ENCODE results near the gene PFAS.
"Not testable (repeated sequence)": the region's sequence is repeated elsewhere in the genome, so short reads cannot be mapped to it uniquely, and the experiment has no call there.

PFAS gene, protein sequence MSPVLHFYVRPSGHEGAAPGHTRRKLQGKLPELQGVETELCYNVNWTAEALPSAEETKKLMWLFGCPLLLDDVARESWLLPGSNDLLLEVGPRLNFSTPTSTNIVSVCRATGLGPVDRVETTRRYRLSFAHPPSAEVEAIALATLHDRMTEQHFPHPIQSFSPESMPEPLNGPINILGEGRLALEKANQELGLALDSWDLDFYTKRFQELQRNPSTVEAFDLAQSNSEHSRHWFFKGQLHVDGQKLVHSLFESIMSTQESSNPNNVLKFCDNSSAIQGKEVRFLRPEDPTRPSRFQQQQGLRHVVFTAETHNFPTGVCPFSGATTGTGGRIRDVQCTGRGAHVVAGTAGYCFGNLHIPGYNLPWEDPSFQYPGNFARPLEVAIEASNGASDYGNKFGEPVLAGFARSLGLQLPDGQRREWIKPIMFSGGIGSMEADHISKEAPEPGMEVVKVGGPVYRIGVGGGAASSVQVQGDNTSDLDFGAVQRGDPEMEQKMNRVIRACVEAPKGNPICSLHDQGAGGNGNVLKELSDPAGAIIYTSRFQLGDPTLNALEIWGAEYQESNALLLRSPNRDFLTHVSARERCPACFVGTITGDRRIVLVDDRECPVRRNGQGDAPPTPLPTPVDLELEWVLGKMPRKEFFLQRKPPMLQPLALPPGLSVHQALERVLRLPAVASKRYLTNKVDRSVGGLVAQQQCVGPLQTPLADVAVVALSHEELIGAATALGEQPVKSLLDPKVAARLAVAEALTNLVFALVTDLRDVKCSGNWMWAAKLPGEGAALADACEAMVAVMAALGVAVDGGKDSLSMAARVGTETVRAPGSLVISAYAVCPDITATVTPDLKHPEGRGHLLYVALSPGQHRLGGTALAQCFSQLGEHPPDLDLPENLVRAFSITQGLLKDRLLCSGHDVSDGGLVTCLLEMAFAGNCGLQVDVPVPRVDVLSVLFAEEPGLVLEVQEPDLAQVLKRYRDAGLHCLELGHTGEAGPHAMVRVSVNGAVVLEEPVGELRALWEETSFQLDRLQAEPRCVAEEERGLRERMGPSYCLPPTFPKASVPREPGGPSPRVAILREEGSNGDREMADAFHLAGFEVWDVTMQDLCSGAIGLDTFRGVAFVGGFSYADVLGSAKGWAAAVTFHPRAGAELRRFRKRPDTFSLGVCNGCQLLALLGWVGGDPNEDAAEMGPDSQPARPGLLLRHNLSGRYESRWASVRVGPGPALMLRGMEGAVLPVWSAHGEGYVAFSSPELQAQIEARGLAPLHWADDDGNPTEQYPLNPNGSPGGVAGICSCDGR (N-terminal part only)

DNA sequence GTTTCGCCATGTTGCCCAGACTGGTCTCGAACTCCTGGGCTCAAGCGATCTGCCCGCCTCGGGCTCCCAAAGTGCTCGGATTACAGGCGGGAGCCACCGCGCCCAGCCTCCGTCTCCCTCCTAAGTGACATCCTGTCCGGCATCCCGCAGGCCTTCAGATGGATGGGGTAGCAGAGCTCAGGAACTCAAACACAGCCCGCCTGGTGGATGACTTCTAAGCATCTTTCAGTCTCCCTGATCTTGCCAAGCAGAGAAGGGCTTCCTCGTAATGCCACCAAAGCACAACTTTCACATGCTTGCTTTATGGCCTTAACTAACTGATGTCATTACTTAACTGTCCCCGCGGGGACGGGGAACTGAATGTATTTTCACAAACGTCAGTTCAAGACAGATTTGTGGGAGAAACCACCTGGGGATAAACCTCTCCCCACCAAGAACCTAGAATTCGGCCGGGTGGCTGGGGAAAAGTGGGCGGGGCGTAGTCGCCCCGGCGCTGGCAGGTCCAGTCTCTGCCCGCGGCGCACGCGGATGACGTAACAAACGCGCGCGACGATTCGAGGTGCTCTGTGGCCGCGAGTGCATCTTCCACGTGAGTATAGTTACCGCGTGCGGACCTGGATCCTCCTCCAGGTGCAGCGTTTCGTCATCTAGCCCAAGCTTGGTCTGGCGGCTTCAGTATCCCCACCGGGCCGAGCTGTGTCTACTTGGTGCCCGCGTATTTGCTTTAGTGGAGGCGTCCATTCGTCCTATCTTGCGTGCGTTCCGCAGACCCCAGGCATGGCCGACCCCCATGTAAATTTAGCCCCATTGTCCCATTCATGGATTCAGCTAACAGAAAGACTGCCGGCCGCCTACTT is at the start of gene PFAS:
PFAS (plus strand) TSS at position 539 of the 857 bp plus-strand sequence. CDS start 4,649 bp downstream, outside the sequence.
- in situ Hi-C loops (cut with MboI; ENCODE audit: low sequenced_read_pairs), result no loop called here

DNA sequence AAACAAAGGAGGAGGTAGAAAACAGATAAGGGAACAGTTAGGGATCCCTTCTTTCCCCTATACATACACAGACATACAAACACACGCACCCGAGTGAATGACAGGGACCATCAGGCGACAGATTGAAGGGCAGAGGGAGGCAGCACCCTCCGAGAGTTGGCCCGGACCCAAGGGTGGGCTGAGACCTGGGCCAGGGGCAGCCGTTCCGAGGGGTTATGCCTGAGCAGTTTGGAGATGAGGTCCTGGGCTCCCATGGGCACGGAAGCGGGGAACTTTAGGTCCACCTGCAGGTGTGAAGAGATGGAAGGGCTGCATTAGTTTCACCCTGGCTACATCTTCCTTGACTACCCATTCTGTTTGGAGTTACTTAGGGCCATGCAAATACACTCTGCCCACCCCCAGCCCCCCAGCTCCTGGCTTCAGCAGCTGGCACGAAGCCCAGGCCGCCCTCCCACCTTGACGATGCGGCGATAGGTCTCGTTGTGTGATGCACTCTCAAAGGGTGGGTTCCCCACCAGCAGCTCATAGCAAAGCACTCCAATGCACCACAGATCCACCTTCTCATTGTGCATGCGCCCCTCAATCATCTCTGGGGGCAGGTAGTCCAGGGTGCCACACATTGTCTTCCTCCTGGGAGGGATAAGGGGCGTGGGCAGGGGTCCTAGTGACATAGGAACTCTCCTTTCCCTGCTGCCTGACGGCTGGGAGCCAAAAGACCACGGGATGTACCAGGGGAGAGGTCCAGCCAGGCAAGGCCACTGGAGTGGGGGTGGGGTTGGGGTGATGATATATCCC is 44.1 kb upstream of the PFAS start:
- in situ Hi-C loops (cut with MboI; ENCODE audit: low sequenced_read_pairs), result no loop called here

DNA sequence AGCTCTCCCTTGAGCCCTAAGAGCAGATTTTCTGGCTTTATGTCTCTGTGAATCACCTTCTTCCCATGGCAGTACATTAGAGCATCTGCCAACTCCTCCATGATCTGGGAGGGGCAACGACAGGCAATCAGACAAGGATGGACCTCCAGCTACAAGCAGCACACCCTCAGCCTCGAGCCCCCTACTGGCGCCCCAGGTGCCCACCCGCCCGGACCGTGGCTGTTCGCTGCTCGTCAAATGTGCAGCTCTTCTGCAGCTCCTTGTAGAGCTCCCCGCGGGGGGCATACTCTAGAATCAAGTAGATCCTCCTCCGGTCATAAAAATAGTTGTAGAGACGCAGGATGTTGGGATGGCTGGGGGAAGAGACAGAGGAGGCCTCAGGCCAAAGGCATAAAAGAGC is 42.6 kb upstream of the PFAS start:
- in situ Hi-C loops (cut with MboI; ENCODE audit: low sequenced_read_pairs), result no loop called here

DNA sequence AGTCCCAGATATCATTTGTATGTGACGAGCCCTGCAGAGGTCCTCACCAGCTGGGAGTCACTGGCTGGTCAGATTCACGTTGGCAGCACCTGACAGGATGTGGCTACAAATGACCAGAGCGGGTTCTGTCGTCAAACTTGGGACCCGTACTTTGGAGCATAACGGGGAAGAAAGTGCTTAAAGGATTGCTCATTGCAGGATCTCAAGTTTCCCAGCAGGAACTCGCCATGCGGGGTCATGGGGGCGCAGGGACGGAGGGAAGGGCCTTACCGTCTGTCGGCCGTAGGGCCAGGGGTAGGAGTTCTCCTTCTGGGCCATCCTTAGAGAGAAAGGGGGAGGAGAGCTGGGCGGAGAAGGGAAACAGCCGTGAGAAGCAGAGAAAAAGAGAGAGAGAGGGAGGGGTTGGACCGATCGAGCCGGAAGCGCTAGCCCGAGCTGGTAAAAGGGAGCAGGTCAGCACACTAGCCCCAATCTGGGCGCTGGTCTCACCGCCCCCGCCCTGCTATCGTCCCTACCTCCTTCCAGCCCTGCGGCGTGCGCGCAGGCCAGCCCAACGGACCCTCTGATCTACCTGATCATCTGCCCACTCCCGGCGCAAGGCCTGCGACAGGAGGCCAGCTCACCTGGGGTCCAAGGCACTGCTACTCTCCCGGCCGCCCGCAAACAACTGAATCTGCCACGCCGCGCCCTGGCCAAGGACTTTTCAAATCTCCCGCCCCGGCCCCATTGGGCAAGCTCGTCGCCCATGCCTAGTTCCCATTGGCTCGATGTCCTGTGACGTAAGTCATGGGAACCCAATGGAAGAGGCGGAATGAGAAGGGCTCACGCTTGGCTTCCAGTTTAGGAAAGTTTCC is 39.0 kb upstream of the PFAS start, which contains the start of gene AURKB:
AURKB (minus strand) TSS at position 669 of the 854 bp plus-strand sequence; CDS start at position 318, 351 bp downstream.
- in situ Hi-C loops (cut with MboI; ENCODE audit: low sequenced_read_pairs), result no loop called here

DNA sequence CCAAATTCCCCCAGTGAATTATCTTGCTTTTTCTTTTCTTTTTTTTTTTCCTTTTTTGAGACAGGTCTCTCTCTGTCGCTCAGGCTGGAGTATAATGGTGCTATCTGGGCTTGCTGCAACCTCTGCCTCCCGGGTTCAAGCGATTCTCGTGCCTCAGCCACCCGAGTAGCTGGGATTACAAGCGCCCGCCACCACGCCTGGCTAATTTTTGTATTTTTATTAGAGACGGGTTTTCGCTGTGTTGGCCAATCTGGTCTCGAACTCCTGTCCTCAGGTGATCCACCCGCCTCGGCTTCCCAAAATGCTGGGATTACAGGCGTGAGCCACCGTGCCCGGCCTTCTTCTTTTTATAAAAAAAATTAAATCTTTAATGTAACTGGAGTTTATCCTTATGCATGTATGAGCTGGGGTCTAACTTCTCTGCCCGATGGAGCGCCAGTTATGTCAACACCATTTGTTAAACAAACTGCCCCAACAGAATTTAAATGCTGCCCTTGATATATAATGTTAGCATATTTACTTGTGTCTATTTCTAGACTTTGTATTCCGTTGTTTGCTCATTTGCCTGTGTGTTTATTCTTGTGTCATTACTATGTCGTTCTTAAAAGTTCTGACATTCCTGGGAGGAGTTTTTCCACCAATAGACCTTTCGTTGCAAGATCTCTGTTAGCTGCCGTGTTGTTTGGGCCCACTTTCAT is 38.2 kb upstream of the PFAS start:
- in situ Hi-C loops (cut with MboI; ENCODE audit: low sequenced_read_pairs), result no loop called here

DNA sequence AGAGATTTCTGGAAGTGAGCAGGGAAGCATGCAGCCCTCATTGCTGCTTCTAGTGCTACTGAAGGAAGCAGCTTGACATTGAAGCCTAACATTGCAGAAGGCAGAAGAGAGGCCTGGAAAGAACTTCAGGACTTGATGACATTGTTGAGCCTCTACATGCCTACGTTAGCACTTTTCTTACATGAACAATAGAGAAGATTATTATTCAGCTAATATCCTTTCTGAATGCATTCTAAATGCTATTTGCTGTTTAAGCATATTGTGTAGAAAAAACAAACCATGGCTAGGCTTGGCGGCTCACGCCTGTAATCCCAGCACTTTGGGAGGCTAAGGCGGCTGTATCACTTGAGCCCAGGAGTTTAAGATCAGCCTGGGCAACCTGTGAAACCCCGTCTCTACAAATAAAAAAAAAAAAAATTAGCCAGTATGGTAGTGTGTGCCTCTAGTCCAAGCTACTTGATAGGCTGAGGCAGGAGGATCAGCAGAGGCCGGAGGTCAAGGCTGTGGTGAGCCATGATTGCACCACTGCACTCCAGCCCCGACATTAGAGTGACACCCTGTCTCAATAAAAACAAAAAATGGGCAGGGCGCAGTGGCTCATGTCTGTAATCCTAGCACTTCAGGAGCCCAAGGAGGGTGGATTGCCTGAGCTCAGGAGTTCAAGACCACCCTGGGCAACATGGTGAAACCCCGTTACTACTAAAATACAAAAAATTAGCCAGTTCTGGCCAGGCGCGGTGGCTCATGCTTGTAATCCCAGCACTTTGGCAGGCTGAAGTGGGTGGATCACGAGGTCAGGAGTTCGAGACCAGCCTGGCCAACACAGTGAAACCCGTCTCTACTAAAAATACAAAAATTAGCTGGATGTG is 36.5 kb upstream of the PFAS start:
- in situ Hi-C loops (cut with MboI; ENCODE audit: low sequenced_read_pairs), result no loop called here

DNA sequence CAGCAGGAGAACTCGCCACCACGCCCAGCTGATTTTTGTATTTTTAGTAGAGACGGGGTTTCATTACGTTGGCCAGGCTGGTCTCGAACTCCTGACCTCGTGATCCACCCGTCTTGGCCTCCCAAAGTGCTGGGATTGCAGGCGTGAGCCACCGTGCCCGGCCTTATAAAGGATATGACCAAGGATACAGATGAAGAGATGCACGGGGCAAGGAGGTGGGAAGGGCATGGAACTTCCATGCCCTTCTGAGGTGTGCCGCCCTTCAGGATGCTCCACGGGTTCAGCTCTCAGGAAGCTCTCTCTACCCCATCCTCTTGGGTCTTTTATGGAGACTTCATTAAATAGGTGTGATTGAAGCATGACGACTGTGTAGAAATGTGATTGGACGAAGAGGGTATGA is 35.1 kb upstream of the PFAS start:
- in situ Hi-C loops (cut with MboI; ENCODE audit: low sequenced_read_pairs), result not testable (repeated sequence)

DNA sequence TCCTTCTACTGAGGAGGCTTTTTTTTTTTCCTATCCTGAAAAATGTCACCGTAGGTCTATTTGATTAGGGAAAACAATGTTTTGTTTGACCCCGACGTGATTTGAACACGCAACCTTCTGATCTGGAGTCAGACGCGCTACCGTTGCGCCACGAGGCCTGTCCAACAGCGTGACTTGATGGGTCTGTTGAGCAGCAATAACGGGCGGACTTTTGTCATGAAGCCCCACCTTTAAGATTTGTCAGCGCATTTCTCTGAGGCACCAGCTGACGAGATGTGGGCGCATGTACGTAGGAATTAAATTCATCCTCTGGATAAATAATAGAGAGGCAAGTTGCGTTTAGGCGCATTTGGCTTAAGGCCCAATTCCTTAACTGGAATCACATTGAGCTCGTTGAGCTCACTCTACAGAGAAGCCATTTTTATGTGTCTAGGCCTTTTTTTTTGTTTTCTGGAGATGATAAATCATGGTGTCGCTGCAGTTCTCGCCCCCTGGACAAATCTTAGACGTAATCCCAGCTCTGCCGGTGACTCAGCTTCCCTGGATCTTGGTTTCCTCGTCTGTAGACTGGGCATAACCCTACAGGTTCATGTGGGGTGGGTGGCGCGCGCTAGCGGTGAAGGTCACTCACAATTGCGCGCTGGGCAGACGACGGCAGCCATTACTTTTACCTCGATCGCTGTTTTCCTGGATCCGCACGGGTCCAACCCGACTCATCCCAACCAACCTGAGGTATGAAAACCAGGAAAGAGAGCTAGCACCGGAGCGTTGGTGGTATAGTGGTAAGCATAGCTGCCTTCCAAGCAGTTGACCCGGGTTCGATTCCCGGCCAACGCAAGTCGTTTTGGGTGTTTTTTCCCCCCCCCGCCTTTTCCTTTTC is 28.1 kb upstream of the PFAS start:
- in situ Hi-C loops (cut with MboI; ENCODE audit: low sequenced_read_pairs), result no loop called here

DNA sequence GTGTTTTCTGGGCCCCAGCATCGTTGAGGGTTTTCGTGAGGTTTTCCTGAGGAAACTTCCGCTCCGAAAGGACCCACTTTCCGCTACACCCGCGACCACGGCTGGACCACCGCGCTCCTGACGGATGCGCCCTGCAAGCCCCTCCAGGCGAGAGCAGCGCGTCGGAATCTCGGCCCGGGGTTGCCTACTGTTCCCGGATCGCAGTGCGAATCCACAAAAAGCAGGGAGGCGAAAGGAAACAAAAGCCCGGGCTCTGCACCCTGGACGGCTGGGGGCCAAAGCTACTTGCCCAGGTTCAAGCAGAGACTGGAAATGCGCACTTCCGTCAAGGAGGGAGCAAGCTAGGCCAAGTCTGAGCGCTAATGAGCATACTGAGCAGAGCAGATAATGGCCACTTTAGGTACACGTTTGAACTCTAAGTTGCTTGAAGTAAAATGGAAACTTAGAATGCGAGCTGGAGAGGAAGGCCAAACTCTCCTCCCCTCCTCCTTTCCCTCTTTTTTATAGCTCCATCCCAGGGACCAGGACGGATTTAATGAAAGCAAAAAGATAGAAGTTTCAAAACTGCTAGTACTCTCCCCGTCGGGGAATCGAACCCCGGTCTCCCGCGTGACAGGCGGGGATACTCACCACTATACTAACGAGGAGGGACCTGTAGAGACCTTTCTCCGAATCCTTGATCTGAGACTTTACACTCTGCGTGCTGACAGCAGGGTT is 27.3 kb upstream of the PFAS start:
- in situ Hi-C loops (cut with MboI; ENCODE audit: low sequenced_read_pairs), result no loop called here

DNA sequence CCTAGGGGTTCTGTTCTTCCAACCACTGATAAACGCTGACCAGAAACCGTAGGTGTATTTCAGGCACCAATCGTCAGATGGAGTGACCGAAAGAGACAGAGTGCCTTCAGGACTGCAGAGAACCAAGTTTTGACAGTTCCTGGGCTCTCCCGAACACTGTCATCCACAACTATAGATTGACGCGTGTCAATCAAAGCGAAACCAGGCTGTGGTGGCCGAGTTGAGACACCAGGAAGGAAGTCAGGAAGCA is 26.8 kb upstream of the PFAS start:
- in situ Hi-C loops (cut with MboI; ENCODE audit: low sequenced_read_pairs), result no loop called here

DNA sequence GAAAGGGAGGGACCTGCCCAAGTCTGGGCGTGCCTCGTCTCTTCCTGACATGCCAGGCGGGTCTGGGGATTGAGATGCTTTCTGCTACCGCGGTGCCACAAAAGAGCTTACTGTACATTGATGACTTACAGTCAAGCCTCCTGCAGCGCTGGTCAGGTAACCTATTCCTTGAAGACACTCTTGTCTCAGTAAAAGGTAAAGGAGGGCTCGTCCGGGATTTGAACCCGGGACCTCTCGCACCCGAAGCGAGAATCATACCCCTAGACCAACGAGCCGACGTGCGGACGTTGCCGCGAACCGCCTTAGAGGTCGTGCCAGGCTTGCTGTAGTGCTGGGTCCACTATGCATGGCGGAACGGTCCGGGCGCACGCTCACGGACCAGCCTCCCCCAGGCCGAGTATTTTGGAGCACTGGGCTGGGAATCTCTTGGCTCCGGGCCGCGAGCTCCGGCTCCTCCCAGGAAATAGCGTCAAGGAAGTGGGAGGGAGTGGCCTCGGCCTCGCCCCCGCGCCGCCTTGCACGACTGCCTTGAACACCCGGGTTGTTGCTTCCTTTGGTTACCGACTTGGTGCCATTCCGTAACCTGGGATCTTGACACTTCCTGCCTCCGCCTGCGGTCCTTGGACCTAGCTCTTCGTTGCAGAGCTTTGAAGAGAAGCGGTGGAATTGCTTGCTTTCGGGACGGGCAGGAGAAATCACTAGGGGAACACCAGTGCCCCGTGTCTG is 26.3 kb upstream of the PFAS start:
- in situ Hi-C loops (cut with MboI; ENCODE audit: low sequenced_read_pairs), result no loop called here

DNA sequence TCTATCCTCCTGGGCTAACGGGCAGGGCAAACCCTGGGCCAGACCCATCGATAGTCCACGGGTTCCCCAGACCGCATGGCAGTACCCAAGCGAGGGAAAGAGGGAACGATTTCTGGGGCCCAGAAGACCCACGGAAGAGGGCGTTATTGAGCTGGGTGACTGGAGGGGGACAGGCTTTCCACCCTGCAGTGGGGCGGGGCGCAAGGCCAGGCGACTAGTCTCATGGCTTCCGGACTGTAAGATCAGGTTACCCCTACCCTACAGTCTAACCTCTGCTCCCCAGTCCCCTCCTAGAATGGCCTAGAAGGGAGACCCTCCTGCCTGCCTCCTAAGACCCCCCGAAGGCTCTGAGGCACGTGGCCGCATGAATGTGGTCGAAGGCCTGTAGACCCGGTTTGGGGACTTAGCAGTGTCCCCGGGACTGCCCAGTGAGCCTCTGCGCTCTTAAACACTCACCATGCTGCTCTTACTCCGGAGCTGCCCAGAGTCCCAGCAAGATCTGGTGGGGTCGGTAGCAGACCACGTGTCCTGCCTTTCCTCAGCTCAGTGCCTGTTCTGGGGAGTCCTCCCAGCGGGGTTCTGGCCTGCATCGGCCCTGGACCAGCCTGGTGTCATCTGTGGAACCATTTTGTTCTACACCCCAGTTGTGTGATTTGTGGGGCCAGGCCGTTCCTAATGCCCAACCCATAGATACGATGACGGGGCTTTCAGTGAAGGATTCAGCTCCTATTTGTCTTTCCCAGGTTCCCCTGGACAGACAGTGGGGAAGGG is 25.5 kb upstream of the PFAS start:
- in situ Hi-C loops (cut with MboI; ENCODE audit: low sequenced_read_pairs), result no loop called here

DNA sequence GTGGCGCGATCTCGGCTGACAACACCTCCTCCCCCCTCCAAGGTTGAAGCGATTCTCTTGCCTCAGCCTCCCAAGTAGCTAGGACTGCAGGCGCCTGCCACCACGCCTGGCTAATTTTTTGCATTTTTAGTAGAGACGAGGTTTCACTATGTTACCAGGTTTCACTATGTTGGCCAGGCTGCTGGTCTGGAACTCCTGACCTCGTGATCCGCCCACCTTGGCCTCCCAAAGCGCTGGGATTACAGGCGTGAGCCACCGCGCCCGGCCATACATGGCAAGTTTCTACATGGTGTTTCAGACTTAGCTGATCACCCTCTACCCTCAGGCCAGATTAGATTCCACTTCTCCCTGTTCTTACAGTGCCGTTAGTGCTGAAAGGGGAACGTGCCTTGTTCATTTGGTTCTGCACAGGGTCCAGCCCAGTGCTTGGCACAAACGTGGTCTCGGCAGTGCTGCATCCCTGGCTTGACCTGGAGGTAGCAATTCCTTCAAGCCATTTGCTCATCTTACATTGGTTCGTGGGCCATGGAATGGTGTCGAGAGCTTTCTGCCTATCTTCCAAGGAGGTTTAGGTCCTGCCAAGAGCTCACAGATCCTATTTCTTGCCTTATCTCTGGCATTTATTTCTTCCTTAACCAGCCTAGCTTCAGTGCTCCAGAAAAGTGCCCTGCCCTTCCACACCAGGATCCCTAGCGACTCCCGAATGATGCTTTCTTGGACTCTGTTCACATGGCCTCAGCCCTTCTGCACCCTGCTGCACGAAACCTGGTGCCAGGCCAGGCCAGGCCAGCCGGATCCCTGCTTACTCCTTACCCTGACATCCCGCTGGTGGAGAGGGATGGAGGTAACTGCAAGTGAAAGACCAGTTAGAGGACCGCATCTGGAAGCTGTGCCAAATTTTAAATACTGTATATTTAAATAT is 23.9 kb upstream of the PFAS start:
- in situ Hi-C loops (cut with MboI; ENCODE audit: low sequenced_read_pairs), result no loop called here

Measured in HL-60/S4 treated with retinoic acid at 250 ng/mL for 4 days and 3 days (cell line).